Suprapubic skin (tissue), 4 donors: ENCODE data around the gene DSCAML1. TPM values are rescaled to one million over a fixed set of nuclear protein-coding genes. Genes with fewer than 3 reads are reported as not detected.

Experiments
- DNase-seq, 2 donors: peaks; one replicate each; pipeline ENCODE4 v3.0.0-alpha.2; 2019; ENCODE audit warnings: low spot score in 2 of 2
- H3K27ac ChIP-seq: fragments of 200-600 bp; sonication (generic); one replicate; pipeline ENCODE4 v1.5.1; 2019
- H3K27me3 ChIP-seq: fragments of 200-600 bp; sonication (generic); one replicate; pipeline ENCODE4 v1.5.1; 2019
- H3K36me3 ChIP-seq: fragments of 200-600 bp; sonication (generic); one replicate; pipeline ENCODE4 v1.5.1; 2019
- H3K4me1 ChIP-seq: fragments of 200-600 bp; sonication (generic); one replicate; pipeline ENCODE4 v1.5.1; 2019
- H3K4me3 ChIP-seq: fragments of 200-600 bp; sonication (generic); one replicate; pipeline ENCODE4 v1.5.1; 2019; ENCODE audit warnings: mild to moderate bottlenecking
- H3K9me3 ChIP-seq: fragments of 200-600 bp; sonication (generic); one replicate; pipeline ENCODE4 v1.5.1; 2019
- EP300 ChIP-seq: sonication (generic); formaldehyde crosslinking; IDR thresholded peaks from one replicate; pipeline ENCODE4 v1.6.1; 2017; ENCODE audit warnings: antibody characterized with exemption
- POLR2A ChIP-seq, 2 donors: fragments of 450-650 bp; IDR thresholded peaks; one replicate each; pipeline ENCODE4 v1.6.1; 2017; ENCODE audit warnings: antibody characterized with exemption in 2 of 2, mild to moderate bottlenecking in 2 of 2, moderate library complexity in 2 of 2
- POLR2AphosphoS5 ChIP-seq, 3 donors: sonication (generic); formaldehyde crosslinking; IDR thresholded peaks; one replicate each; pipeline ENCODE4 v1.6.1; 2017; ENCODE audit warnings: antibody characterized with exemption in 3 of 3
- WGBS: methylation state at CpG from one replicate; pipeline ENCODE4 v1.1.5; 2018; 5-methylcytosine and 5-hydroxymethylcytosine counted together
- total RNA-seq, 4 donors: library from RNA; depleted of rRNA; stranded (reverse); fragments of >200 nt; gene quantifications; one replicate each; pipeline ENCODE4 v1.1.0, GENCODE V29; 2016
- TF ChIP-seq, protein P1 (sequence below), 2 donors: fragments of 200-600 bp in 1 of 2; fragments of 450-650 bp in 1 of 2; sonication (generic) in 1 of 2; IDR thresholded peaks; one replicate each; pipeline ENCODE4 v1.5.1; 2016 to 2019; ENCODE audit warnings: antibody characterized with exemption in 2 of 2, mild to moderate bottlenecking in 1 of 2, moderate library complexity in 1 of 2

Gene DSCAML1
- total RNA-seq, 4 donors from 2014 or later = 0.11 to 0.24 (median 0.21) TPM; not detected in 1

DNA sequence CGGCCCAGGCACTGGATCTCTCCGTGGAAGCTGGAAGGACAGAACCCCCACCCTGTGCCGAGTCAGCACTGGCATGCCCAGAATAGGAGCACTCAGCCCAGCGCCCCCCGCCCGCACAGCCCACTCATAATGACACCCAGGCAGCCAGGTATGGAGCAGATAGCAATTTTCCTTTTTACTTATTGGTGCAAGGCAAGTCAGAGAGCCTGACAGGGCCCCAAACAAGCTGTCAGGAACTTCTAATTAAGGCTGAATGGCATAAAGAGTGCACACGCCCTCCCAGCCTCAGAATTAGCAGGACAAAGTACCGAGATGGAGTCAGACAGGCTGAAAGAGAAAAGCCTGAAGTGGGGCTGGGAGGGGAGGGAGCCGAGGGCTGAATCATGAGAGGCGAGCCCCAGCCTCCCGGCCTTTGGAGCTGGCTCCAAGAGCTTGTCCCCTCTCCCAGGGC is 76.9 kb downstream of the DSCAML1 start:
- no peaks in the 10 kb centered on the region for H3K4me1 ChIP-seq
- no peak for DNase-seq
- no peak overlapping the region for H3K27ac ChIP-seq
- H3K4me3 ChIP-seq = no peak overlapping the region
- no peak for TF ChIP-seq EP300
- TF ChIP-seq POLR2AphosphoS5 (IDR thresholded peaks at IDR 0.05) = no peak
- TF ChIP-seq, protein P1, sequence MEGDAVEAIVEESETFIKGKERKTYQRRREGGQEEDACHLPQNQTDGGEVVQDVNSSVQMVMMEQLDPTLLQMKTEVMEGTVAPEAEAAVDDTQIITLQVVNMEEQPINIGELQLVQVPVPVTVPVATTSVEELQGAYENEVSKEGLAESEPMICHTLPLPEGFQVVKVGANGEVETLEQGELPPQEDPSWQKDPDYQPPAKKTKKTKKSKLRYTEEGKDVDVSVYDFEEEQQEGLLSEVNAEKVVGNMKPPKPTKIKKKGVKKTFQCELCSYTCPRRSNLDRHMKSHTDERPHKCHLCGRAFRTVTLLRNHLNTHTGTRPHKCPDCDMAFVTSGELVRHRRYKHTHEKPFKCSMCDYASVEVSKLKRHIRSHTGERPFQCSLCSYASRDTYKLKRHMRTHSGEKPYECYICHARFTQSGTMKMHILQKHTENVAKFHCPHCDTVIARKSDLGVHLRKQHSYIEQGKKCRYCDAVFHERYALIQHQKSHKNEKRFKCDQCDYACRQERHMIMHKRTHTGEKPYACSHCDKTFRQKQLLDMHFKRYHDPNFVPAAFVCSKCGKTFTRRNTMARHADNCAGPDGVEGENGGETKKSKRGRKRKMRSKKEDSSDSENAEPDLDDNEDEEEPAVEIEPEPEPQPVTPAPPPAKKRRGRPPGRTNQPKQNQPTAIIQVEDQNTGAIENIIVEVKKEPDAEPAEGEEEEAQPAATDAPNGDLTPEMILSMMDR (IDR thresholded peaks at IDR 0.05) = no peak
- TF ChIP-seq POLR2A (IDR thresholded peaks at IDR 0.05) = no peak
- H3K36me3 ChIP-seq = no peaks in the 10 kb centered on the region
- 56% methylated on average over 5 of the region's 11 CpGs for WGBS
- no peaks in the 10 kb centered on the region for H3K27me3 ChIP-seq
- no peaks in the 10 kb centered on the region for H3K9me3 ChIP-seq

DNA sequence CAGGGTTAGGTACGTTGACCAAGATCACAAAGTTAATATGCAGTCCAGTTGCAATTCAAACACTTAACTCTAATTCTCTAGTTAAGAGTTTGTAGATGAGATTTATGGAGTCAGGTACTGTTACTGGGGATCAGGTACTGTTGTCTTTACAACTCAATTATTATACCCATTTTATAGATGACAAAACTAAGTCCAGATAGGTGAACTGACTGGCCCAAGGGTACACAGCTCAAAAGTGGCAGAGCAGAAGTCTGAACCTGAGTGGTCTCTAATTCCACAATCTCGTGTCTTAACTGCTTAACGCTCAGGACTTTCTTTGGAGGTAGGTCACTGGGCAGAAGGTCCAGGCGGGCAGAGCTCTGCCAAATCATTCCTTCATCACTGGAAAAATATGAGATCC is 77.5 kb downstream of the DSCAML1 start:
- no peaks in the 10 kb centered on the region for H3K9me3 ChIP-seq
- no peaks in the 10 kb centered on the region for H3K27me3 ChIP-seq
- no peak for DNase-seq
- no peak for TF ChIP-seq EP300
- TF ChIP-seq, protein P1 (IDR thresholded peaks at IDR 0.05) = no peak
- TF ChIP-seq POLR2AphosphoS5 (IDR thresholded peaks at IDR 0.05) = no peak
- TF ChIP-seq POLR2A (IDR thresholded peaks at IDR 0.05) = no peak
- 94% methylated on average over 4 of the region's 4 CpGs for WGBS
- no peaks in the 10 kb centered on the region for H3K4me1 ChIP-seq
- no peak overlapping the region for H3K4me3 ChIP-seq
- no peaks in the 10 kb centered on the region for H3K36me3 ChIP-seq
- H3K27ac ChIP-seq = no peak overlapping the region

DNA sequence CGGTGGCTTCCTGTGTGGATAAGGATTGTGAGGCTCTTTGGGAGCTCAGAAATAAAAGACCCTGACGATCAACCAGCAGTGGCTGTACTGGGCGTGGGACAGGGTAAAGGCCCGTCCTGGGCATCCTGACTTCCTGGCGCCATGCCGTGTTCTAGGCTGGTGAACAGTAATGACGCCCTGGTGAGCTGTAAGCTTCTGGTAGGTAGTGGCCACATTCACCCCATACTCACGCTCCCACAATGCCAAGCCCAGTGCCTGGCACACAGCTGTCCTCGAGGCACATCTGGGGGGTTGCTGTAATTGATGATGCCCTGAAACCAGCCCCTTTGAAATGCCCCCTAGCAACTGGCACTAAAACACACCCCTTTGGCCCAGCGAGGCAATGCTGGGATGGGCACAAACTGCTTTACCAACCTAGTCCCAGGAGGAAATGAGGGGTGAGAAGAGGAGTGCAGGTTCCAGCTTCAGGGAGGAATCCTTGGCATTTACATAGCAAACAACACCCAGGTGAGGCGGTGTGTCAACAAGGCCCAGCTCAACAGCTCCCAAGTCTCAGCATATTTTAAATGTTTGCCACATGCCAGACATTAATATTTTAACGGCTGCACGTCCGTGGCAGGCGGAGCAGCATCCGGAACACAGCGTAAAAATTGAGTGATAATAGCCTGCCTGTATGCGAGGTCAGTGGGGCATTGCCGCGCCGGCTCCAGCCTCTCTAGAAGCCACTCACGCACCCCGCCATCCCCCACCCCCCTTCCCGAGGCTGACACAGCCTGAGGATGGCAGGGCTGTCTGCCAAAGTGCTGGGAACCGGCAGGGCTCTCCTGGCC is 79.3 kb downstream of the DSCAML1 start:
- Histone ChIP-seq H3K27ac (no peak overlapping the region), H3K4me3 (no peak overlapping the region), H3K36me3 (no peaks in the 10 kb centered on the region), H3K9me3 (no peaks in the 10 kb centered on the region), H3K4me1 (no peaks in the 10 kb centered on the region), H3K27me3 (no peaks in the 10 kb centered on the region)
- DNase-seq = no peak
- TF ChIP-seq, protein P1 (IDR thresholded peaks at IDR 0.05) = no peak
- no peak for TF ChIP-seq POLR2A (IDR thresholded peaks at IDR 0.05)
- TF ChIP-seq EP300 = no peak
- no peak for TF ChIP-seq POLR2AphosphoS5 (IDR thresholded peaks at IDR 0.05)
- 52% methylated on average over 23 of the region's 25 CpGs for WGBS

DNA sequence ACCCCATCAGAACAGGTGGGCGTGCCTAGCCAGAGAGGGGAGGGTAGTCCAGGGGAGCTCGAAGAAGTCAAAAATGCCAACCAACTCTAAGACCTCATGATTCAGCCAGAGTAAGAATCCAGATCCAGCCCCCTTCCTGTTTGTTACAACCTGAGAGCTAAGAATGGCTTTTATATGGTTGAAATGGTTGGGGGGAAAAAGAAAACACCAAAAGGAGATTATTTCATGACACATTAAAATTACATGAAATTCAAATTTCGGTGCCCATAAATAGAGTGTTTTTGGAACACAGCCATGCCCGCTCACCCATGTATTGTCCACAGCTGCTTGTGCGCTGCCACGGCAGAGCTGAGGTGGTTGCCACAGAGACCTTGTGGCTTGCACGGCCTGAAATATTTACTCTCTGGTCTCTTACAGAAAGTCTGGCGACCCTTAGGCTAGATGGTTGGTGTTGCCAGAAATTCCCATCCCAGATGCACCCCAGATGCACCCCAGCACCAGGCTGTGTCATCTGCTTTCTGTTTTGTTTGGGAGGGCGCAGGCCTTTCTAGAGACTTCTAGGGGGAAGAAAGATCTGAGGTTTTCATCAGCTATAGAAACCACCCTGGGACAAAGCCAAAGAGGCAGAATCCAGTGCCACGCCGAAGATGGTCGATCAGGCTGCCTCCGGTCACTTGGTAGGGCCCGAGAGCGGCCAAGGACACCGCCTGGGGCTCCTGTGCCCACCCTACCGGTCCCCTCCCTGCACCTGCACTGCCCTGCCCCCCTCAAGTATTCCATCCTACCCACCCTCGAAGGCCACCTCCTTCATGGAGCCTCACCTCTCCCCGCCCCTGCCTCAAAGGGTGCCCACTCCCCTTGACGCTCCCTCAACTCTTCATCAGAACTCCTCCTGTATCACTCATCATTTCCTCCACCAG is 80.2 kb downstream of the DSCAML1 start:
- H3K36me3 ChIP-seq = no peaks in the 10 kb centered on the region
- WGBS = 89% methylated on average over 20 of the region's 20 CpGs
- H3K27me3 ChIP-seq = no peaks in the 10 kb centered on the region
- no peaks in the 10 kb centered on the region for H3K9me3 ChIP-seq
- H3K27ac ChIP-seq = no peak overlapping the region
- TF ChIP-seq, protein P1 (IDR thresholded peaks at IDR 0.05) = no peak
- TF ChIP-seq EP300 = no peak
- no peak for TF ChIP-seq POLR2A (IDR thresholded peaks at IDR 0.05)
- TF ChIP-seq POLR2AphosphoS5 (IDR thresholded peaks at IDR 0.05) = no peak
- DNase-seq = no peak
- H3K4me3 ChIP-seq = no peak overlapping the region
- H3K4me1 ChIP-seq = no peaks in the 10 kb centered on the region

DNA sequence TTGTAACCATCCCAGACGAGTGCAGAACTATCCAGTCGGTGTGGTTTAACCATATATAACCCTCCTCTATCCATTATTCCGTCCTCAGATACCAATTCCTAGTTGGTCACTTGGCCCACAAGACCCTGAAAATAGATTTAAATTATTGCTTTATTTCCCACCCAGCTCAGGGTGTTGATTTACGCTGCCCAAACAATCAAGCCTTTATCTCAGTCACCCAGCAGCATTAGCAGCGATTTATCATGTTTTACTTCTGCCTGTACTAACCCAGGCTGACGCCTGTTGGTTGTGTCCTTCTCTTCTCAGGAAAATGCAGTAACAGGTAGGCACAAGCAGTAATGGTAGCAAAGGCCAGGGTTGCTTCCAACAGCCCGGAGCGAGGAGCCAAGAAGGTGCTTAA is 81.2 kb downstream of the DSCAML1 start:
- Histone ChIP-seq H3K27me3 (peaks cover 3% of the 10 kb centered on the region), H3K36me3 (no peaks in the 10 kb centered on the region), H3K9me3 (no peaks in the 10 kb centered on the region), H3K4me3 (no peak overlapping the region), H3K27ac (no peak overlapping the region), H3K4me1 (no peaks in the 10 kb centered on the region)
- 70% methylated on average over 8 of the region's 8 CpGs for WGBS
- TF ChIP-seq POLR2A (IDR thresholded peaks at IDR 0.05) = no peak
- TF ChIP-seq POLR2AphosphoS5 (IDR thresholded peaks at IDR 0.05) = no peak
- TF ChIP-seq, protein P1 (IDR thresholded peaks at IDR 0.05) = no peak
- TF ChIP-seq EP300 = no peak
- no peak for DNase-seq
